ENCODE measurements around the gene PIP4K2C. TPM values are rescaled to one million over a fixed set of nuclear protein-coding genes. Genes with fewer than 3 reads are reported as not detected.

PIP4K2C gene
- total and polyA plus RNA-seq, 2 of the 4 experiments (the other 2 are of a cell fraction) = 12.5 to 23.1 TPM

GRCh38 chr12:57627501-57628279 is 36.7 kb downstream of the PIP4K2C start:
- Histone ChIP-seq H3K79me1 (ENCODE audit: low read depth in 1 of 2, low read length in 2 of 2) (no peaks in the 10 kb centered on the region), H4K8ac (ENCODE audit: low read depth in 2 of 2, low read length in 2 of 2) (no peak overlapping the region), H2AFZ (replicated peaks; ENCODE audit: low read length, poor library complexity) (peak overlapping the region; percentile 75), H3K9me1 (ENCODE audit: insufficient read depth, low read length) (peaks cover 4% of the 10 kb centered on the region; the same call in 1 of the 2 replicates), H3K27ac (ENCODE audit: insufficient read depth, low read length) (no peak overlapping the region), H3K4me2 (ENCODE audit: low read depth, low read length) (no peak overlapping the region), H2AK5ac (ENCODE audit: low read depth, low read length) (no peak overlapping the region), H3K36me3 (ENCODE audit: control insufficient read depth, insufficient read depth, low read length) (peaks cover 2% of the 10 kb centered on the region; the same call in 1 of the 2 replicates), H3K14ac (replicated peaks; ENCODE audit: low read depth, low read length) (no peak overlapping the region), H3K27me3 (ENCODE audit: control insufficient read depth, insufficient read depth, low read length) (peaks cover 75% of the 10 kb centered on the region), H2AK9ac (replicated peaks; ENCODE audit: low read depth, low read length, poor library complexity) (peak overlapping the region; percentile 55), H3K4ac (ENCODE audit: low read depth, low read length) (no peak overlapping the region), H3K23ac (ENCODE audit: low read depth, low read length) (no peak overlapping the region), H3K56ac (ENCODE audit: extremely low read depth, insufficient read depth, low read length) (no peak overlapping the region), H3K9me3 (ENCODE audit: control insufficient read depth, insufficient read depth, low read length) (no peaks in the 10 kb centered on the region), H2BK15ac (ENCODE audit: low read depth, low read length) (no peak overlapping the region), H4K20me1 (ENCODE audit: insufficient read depth, low read length) (no peaks in the 10 kb centered on the region; the same call in 1 of the 2 replicates), H4K5ac (ENCODE audit: low read depth, low read length) (no peak overlapping the region), H3K4me3 (ENCODE audit: insufficient read depth, low read depth, low read length) (no peak overlapping the region), H4K91ac (ENCODE audit: insufficient read depth, low read depth, low read length) (no peak overlapping the region), H2BK20ac (ENCODE audit: low read depth, low read length) (no peak overlapping the region), H3K18ac (ENCODE audit: low read depth, low read length) (no peak overlapping the region), H2BK120ac (ENCODE audit: low read depth, low read length) (no peak overlapping the region), H3K4me1 (ENCODE audit: control insufficient read depth, insufficient read depth, low read length) (no peaks in the 10 kb centered on the region; the same call in 1 of the 2 replicates), H2BK5ac (ENCODE audit: low read depth, low read length, poor library complexity, severe bottlenecking) (no peak overlapping the region), H3K9ac (ENCODE audit: low read depth, low read length) (no peak overlapping the region)
- ChIA-PET CTCF (interaction anchor here (0.8 to 1.1 kb wide), 2 partner anchors 44 to 66 kb away, joined by 4 read pairs; partner anchors contain the start of gene OS9), POLR2A (ENCODE audit: unreplicated experiment) (no interaction called here)
- BruUV-seq (replicated peaks) = no TSS peak
- dilution Hi-C loops (cut with HindIII; ENCODE audit: low sequenced_read_pairs, unreplicated experiment) = no loop called here
- ATAC-seq (ENCODE audit: low read depth) (no peak), DNase-seq (no peak)
- in situ Hi-C loops (cut with MboI; ENCODE audit: low sequenced_read_pairs) = no loop called here
- intact Hi-C loops (cut with micrococcal nuclease) = no loop called here
- WGBS, 2 experiments (ENCODE audit: extremely low coverage in 2 of 2, insufficient read length in 1 of 2) = 11% methylated on average over 17 of the region's 67 CpGs; no CpG with 5 or more reads in 1 of the 2 experiments
- TF ChIP-seq FOS (IDR thresholded peaks at IDR 0.05; ENCODE audit: low read depth, low read length) (no peak), MAFK (IDR thresholded peaks at IDR 0.05; ENCODE audit: low read depth, low read length) (no peak), CHD1 (IDR thresholded peaks at IDR 0.05; ENCODE audit: low read depth, low read length) (no peak), MAZ (IDR thresholded peaks at IDR 0.05; ENCODE audit: borderline replicate concordance, low read depth, low read length) (no peak), BHLHE40 (IDR thresholded peaks at IDR 0.05; ENCODE audit: low read depth, low read length) (no peak), POLR2A (IDR thresholded peaks at IDR 0.05; ENCODE audit: low read depth, low read length) (no peak), NFE2L2 (IDR thresholded peaks at IDR 0.05; ENCODE audit: low read depth, low read length) (no peak), CEBPB (IDR thresholded peaks at IDR 0.05; ENCODE audit: low read depth, low read length) (no peak), RFX5 (IDR thresholded peaks at IDR 0.05; ENCODE audit: low read depth, low read length) (no peak), RCOR1 (IDR thresholded peaks at IDR 0.05; ENCODE audit: insufficient replicate concordance, low read length) (no peak), SMC3 (IDR thresholded peaks at IDR 0.05; ENCODE audit: low read depth, low read length) (no peak), MXI1 (IDR thresholded peaks at IDR 0.05; ENCODE audit: borderline replicate concordance, low read depth, low read length) (no peak)
- TF ChIP-seq, protein P1, sequence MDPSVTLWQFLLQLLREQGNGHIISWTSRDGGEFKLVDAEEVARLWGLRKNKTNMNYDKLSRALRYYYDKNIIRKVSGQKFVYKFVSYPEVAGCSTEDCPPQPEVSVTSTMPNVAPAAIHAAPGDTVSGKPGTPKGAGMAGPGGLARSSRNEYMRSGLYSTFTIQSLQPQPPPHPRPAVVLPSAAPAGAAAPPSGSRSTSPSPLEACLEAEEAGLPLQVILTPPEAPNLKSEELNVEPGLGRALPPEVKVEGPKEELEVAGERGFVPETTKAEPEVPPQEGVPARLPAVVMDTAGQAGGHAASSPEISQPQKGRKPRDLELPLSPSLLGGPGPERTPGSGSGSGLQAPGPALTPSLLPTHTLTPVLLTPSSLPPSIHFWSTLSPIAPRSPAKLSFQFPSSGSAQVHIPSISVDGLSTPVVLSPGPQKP (IDR thresholded peaks at IDR 0.05; ENCODE audit: borderline replicate concordance, low read depth, low read length) = no peak
- TF ChIP-seq, protein P2, sequence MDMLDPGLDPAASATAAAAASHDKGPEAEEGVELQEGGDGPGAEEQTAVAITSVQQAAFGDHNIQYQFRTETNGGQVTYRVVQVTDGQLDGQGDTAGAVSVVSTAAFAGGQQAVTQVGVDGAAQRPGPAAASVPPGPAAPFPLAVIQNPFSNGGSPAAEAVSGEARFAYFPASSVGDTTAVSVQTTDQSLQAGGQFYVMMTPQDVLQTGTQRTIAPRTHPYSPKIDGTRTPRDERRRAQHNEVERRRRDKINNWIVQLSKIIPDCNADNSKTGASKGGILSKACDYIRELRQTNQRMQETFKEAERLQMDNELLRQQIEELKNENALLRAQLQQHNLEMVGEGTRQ (IDR thresholded peaks at IDR 0.05; ENCODE audit: low read depth, low read length) = no peak
- TF ChIP-seq, protein P3, sequence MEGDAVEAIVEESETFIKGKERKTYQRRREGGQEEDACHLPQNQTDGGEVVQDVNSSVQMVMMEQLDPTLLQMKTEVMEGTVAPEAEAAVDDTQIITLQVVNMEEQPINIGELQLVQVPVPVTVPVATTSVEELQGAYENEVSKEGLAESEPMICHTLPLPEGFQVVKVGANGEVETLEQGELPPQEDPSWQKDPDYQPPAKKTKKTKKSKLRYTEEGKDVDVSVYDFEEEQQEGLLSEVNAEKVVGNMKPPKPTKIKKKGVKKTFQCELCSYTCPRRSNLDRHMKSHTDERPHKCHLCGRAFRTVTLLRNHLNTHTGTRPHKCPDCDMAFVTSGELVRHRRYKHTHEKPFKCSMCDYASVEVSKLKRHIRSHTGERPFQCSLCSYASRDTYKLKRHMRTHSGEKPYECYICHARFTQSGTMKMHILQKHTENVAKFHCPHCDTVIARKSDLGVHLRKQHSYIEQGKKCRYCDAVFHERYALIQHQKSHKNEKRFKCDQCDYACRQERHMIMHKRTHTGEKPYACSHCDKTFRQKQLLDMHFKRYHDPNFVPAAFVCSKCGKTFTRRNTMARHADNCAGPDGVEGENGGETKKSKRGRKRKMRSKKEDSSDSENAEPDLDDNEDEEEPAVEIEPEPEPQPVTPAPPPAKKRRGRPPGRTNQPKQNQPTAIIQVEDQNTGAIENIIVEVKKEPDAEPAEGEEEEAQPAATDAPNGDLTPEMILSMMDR (conservative IDR thresholded peaks at IDR 0.05; ENCODE audit: low read depth, low read length) = no peak

Measured in IMR-90 (cell line).